HG02852 (cell line): Measurements from ENCODE around the gene KDM1B.
"Not testable (repeated sequence)": the region's sequence is repeated elsewhere in the genome, so short reads cannot be mapped to it uniquely, and the experiment has no call there.

Source experiments
- ATAC-seq: cut with Tn5 transposase; IDR thresholded peaks from one replicate; pipeline ENCODE4 v1.9.1; 2021; ENCODE audit warnings: mild to moderate bottlenecking, moderate library complexity; ENCODE audit not compliant: unreplicated experiment

The KDM1B gene

DNA sequence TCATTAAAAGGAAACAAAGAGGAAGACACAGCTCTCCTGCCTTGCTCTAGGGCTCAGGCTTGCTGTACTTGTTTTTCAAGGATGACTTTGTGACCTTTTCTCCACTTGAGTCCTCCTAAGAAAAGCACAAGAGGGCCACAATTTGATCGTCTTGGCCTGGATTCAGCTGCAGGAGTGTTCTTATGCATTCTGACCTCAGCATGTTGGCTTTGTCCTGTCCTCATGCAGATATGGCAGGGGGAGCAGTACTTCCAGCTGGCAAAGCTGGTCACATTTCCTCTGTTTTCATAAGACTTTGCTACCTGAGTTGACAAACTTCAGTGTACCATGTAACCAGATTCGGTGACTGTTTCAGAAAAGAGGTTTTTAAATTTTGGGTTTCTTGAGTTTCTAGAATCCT is 30.8 kb downstream of the KDM1B start:
- ATAC-seq, result no peak

DNA sequence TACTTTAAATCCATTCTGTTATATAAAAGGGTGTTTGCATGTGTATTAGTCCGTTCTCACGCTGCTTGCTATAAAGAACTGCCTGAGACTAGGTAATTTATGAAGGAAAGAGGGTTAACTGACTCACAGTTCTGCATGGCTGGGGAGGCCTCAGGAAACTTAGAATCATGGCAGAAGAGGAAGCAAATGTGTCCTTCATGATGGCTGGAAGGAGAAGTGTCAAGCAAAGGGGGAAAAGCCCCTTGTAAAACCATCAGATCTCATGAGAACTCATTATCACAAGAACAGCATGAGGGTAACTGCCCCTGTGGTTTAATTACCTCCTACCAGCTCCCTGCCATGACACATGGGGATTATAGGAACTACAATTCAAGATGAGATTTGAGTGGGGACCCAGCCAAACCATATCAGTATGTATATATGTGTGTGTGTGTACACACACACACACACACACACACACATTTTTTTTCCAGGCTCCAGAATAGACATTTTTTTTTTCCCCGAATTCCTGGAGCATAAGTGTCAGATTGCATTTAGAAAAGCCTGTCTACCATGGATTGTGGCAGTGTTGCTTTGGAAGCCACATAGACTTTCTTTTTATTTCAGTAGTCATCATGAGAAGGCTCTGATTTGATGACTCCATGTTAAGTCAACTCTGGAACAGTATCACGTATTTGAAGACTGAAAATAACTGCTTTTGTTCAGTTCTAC is 31.5 kb downstream of the KDM1B start:
- ATAC-seq, result no peak

DNA sequence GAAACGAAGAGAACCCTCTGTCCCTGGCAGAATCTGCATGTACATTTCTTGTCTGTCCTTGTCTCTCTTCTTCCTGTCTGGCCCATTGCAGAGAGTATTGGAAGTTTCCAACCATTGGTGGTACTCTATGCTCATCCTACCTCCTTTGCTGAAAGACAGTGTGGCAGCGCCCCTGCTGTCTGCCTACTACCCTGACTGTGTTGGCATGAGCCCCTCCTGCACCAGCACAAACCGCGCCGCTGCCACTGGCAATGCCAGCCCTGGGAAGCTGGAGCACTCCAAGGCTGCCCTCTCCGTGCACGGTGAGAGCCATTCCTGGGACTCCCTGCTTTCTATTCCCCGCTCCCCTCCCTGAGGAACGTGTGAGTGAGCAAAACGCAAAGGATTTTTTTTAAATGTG is 32.5 kb downstream of the KDM1B start:
- no peak for ATAC-seq

DNA sequence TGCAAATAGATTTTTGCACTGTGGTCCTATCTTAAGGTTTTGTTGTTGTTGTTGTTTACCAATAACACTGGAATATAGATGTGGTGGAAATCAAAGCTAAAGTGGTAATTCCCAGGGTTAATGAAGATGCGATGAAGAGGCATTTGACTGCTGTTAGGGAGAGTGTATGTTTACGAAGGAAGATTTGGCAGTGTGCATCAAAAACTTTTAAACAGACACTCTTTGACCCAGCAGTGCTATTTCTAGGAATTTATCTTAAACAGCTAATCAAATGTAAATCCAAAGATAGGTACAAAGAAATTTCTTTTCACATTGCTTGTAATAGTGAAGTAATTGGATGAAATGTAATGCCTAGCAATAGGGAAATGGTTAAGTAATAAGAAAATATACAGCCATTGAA is 34.0 kb downstream of the KDM1B start:
- no peak for ATAC-seq

DNA sequence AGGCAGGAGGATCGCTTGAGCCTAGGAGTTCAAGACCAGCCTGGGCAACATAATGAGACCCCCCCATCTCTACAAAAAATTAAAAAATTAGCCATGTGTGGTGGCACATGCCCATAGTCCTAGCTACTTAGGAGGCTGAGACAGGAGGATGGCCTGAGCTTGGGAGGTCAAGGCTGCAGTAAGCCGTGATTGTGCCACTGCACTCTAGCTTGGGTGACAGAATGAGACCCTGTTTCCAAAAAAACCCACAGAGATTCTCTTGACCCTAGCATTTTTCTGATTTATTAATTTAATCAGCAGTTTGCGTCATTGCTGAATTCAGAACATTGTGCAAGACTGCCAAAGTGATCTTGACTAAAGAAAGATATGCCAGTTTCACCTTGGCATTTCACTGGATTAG is 36.8 kb downstream of the KDM1B start:
- no peak for ATAC-seq

DNA sequence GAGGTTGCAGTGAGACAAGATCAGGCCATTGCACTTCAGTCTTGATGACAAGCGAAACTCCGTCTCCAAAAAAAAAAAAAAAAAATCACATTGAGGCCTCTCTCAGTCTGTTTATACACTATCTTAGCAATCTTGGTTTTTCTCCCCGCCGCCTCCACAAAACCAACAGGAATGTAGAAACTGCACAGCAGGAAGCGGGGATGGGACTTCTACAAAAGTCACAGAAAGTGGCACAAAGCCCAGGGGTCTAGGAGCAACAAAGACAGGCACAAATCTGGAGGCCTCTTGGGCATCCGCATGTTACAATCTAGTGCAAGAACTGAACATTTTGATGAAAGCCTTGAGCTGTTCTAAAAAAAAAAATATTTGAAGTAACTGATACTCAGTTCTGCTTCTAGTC is 48.6 kb downstream of the KDM1B start:
- ATAC-seq, result no peak

DNA sequence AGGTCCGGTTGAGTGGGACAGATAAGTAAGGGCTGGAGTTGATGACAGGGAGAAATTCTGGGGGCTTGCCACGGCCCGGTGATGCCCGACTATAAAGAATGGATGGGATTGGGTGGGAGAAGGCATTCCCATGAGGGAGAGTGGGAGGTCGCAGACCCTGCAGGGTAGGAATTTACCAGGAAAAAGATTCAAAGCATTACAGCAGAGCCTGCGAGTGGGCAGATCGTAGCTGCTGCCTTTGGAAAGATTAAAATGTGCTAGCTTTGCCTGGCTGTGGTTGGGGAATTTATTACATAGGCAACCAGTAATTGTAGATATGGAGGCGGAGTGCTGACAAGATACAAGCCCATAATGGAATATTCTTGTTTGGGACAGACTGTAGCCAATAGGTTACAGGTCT is 49.5 kb downstream of the KDM1B start:
- ATAC-seq, result no peak

DNA sequence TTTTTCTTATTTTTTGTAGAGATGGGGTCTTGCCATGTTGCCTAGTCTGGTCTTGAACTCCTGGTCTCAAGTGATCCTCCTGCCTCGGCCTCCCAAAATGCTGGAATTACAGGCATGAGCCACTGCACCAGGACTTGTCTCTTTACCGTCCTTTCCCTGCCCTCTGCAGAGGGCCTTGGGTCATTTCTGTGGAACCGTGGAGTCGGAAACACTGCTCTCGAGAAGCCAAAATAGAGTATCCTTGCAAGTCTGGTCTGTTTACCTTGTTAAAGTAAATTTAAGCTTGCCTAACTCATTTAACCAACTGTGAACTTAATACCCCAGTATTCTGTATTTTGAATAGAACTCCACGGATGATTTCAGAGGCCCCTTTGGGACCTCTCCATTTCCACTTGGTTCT is 51.4 kb downstream of the KDM1B start:
- no peak for ATAC-seq

DNA sequence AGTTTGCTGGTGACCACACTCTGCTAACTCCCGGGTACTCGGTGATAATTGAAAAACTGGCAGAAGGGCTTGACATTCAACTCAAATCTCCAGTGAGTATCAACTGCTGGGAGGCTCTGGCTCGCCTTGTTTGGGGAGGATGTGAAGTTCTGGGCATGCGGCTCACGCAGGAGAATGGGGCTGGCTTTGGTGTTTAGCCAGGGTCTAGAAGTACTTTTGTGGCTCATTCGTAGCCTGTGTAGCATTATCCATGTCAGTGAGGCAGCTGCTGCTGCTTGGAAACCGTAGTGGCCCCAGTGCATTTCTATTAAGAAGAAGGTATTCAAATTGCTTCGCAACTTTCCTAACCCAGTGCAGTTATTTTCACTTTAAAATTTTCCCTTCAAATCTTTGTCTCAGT is 52.2 kb downstream of the KDM1B start:
- no peak for ATAC-seq

DNA sequence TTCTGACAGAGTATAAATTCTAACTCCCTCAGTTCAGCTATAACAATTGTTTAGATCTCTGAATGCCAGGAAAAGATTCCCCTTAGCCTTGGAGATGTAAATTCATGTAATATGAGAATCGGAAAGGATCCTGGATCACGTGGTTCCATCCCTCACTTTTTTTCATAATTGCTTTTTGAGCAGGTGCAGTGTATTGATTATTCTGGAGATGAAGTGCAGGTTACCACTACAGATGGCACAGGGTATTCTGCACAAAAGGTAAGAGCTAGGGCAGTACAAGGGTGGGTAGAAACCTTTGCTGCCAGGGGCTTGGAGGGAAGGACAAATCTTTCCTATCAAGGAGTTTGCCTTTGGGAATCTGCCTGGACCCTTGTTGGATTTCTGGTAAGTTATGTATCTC is 52.7 kb downstream of the KDM1B start:
- ATAC-seq, result no peak

DNA sequence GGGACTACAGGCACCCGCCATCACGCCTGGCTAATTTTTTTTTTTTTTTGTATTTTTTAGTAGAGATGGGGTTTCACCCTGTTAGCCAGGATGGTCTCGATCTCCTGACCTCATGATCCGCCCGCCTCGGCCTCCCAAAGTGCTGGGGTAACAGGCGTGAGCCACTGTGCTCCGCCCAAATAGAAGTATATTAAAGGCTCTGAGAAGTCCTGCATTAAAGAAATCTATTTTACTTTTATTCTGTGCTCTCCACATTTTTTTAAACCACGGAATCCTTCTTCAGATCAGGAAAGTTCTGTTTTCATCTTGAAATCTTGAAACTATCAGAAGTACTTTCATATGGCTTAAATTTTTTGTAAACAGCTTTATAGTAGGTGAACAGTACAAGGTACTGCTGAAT is 53.6 kb downstream of the KDM1B start:
- ATAC-seq, result not testable (repeated sequence)

DNA sequence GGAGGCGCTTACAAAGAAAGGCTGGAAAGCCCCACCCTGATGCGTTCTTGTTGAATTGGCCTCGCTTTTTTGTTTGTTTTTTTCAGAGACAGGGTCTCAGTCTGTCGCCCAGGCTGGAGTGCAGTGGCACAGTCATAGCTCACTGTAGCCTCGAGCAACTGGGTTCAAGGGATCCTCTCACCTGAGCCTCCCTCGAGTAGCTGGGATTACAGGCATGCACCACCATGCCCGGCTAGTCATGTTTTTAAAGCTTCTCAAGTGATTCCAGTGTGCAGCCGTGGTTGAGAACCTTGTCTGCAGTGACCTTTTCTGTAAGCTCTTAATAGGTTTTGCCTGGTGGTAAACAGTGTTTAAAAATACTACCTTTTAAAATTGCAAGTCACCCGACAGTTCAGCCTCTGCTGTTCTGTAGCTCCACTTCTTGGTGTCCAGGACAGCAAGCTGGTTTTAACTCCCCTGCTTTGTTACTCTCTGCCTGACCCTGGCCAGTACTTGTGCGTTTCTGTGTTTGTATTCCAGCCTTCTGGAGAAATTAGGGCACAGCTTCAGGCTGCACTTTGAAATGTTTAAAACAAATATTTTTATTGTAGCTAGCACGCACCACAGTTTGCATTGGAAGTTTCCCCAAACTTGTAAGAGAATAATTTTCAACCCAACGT is 54.4 kb downstream of the KDM1B start:
- ATAC-seq, result no peak

DNA sequence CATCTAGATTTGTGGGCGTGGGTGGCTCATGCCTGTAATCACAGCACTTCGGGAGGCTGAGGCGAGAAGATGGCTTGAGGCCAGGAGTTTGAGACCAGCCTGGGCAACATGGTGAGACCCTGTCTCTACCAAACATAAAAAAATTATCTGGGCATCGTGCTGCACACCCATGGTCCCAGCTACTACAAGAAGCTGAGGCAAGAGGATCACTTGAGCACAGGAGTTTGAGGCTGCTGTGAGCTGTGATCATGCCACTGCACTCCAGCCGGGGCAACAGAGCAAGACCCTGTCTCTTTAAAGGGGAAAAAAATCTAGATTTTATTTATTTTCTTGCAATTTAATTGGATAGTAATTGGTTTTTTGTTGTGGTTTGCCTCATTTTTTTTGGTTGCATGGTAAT is 55.5 kb downstream of the KDM1B start:
- no peak for ATAC-seq

DNA sequence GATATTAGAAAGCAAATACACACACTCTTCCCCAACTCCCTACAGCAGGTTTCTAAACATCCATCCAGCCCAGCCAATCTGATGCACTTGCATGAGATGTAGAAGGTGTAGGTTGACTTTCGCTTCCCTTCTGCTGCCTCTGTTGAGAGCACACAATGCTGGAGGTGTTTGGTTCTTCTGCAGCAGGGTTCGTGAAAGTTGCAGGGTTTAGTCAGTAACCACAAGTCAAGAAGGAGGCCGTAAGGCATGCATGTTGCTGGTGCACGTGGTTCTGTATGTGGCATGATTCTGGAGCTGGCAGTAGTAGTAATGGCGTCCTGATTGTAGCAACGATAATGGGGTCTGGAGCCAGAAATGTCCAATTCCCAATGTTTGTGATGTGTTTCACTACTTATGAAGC is 56.1 kb downstream of the KDM1B start:
- ATAC-seq, result peak; percentile 95

DNA sequence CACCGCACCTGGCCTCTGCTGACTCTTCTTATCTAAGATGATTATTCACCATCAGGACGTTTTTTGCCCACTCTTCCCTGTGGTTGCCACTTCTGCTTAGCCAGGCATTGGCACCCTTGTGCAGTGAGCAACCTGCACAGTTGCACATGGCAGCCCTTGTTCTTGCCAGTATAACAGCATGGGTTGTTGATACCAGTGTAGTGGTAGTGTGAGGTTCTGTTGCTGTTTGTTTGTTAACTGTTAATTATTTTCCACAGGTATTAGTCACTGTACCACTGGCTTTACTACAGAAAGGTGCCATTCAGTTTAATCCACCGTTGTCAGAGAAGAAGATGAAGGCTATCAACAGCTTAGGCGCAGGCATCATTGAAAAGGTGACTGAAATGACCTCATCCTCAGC is 57.0 kb downstream of the KDM1B start:
- no peak for ATAC-seq

DNA sequence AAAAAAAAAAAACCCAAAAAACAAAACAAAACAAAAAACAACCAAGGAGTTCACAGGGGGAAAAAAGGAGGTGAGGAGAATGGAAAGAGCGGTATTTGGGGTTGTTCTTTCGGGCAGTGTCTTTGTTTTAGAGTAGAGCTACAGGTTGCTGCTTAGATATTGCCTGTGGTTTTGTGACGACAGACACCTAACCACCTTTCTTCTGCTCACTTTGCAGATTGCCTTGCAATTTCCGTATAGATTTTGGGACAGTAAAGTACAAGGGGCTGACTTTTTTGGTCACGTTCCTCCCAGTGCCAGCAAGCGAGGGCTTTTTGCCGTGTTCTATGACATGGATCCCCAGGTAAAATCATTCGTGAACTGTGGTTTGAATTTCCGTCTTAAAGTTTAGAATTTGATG is 58.2 kb downstream of the KDM1B start:
- no peak for ATAC-seq

DNA sequence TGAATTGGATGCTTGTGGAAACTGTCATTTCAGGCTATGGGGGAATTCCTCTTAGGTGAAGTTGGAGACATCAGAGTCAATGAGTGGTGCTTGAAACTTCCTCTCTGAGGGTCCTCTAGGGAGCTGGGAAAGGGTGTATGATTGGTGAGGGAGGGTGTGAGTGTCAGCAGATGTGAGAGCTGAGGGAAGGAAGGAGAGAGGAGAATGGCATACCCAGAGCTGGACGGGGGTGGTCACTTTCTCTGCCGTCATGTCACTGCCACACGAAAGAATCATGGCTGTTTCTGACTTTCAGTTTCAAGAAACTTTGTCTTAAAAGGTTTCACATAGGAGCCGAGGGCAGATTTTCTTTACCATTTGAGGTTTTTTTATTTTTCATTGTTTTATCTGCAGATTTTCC is 58.8 kb downstream of the KDM1B start:
- ATAC-seq, result no peak

DNA sequence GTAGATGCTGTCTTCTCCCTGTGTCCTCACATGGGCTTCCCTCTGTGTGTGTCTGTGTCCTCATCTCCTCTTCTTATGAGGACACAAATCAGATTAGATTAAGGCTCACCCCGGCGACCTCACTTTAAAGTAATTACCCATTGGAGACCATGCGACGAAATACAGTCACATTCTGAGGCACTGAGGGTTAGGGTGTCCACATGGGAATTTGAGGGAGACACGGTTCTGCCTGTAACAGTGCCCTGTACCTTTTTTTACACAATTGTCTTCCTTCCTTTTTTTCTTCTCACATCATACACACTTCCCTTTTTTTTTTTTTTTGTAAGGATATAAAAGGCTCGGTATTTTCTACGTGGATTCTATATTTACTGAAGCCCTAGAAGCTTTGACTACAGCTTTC is 60.2 kb downstream of the KDM1B start:
- ATAC-seq, result no peak

DNA sequence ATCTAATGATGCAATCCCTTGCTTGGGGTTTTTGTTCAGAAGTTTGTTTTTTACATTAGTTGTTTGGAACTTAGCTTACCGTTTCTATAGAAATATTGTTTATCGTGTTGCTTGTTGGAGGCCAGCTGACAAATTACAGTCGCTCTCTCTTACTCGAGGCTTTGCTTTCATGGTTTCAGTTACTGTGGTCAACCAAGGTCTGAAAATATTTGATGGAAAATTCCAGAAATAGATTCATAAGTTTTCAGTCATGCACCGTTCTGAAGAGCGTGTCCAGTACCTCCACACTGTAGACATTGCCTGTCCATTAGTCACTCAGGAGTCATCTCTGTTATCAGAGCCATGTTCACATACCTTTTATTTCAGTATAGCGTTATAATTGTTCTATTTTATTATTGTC is 61.2 kb downstream of the KDM1B start:
- no peak for ATAC-seq

DNA sequence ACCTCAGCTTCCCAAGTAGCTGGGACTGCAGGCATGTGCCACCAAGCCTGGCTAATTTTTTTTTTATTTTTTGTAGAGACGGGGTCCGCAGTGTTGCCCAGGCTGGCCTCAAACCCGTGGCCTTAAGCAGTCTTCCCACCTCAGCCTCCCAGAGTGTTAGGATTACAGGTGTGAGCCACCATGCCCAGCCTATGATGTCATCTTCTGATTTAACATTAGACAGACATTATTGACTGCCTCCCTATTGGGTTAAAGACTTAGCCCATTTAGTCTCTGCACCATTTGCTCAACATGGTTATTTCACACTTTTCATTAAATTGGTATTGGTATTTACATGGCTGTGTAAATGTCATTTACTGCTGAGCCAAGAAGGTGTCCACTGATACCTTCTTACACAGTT is 63.0 kb downstream of the KDM1B start:
- ATAC-seq, result no peak

DNA sequence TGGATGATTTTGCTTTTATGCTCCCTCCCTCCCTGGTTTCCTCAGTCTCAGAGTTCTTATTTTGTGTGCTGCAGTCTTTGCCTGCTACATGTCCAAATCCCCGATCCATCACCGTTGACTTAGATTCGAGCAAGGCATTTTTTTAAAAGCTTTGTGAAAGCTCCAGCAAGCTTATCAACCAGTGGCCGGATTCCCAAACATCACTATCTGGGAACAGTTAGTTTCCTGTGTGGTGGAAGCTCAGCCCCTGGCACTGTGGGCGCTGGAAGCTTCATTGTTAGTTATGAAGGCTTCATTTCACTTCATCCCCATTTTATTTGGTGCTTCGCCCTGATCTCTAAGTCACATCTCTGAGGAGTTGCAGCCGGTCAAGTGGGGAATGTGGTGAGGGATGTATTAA is 64.4 kb downstream of the KDM1B start:
- ATAC-seq, result no peak

DNA sequence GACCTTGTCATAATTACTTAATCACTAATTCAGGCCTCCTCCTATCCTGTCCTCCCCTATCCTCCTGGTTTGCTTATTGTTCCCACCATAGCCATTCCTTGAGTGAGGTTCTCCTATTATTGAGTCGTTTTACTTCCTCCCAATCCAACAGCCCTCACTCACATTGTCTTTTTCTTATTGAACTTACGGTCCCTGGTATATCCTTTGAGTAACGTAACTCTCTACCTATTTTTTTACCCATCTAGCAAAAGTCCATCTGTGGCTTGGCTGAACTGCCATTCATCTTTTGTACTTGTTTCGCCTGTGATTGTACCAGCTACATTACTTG is 66.0 kb downstream of the KDM1B start:
- no peak for ATAC-seq

DNA sequence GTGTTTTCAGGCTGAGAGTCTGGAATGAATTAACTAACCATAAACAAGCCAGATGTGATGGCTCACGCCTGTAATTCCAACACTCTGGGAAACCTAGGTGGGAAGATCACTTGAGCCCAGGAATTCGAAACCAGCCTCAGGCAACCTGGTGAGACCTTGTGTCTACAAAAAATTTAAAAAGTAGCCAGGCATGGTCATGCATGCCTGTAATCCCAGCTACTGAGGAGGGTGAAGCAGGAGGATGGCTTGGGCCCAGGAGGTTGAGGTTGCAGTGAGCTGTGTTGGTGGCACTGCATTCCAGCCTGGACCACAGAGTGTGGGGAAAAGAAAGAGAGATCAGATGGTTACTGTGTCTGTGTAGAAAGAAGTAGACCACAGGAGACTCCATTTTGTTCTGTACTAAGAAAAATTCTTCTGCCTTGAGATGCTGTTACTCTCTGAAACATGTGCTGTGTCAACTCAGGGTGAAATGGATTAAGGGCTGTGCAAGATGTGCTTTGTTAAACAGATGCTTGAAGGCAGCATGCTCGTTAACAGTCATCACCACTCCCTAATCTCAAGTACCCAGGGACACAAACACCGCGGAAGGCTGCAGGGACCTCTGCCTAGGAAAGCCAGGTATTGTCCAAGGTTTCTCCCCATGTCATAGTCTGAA is 71.4 kb downstream of the KDM1B start:
- ATAC-seq, result not testable (repeated sequence)
